GM23338 (cell line): Measurements from ENCODE around the gene NEMF. TPM values are rescaled to one million over a fixed set of nuclear protein-coding genes. Genes with fewer than 3 reads are reported as not detected.

ENCODE experiments used
- ATAC-seq: fragments of 200-7000 bp; cut with Tn5 transposase; 3 replicates; pipeline ENCODE4 v1.9.1; 2020
- DNase-seq: peaks from one replicate; pipeline ENCODE4 v3.0.0-alpha.2; 2015; ENCODE audit warnings: low spot score
- H2AFZ ChIP-seq: fragments of 200-600 bp; sonication (generic); 2 replicates; pipeline ENCODE4 v1.8.0; 2016; ENCODE audit warnings: antibody characterized with exemption, mild to moderate bottlenecking, moderate library complexity
- H3F3A ChIP-seq: fragments of 200-600 bp; sonication (generic); replicated peaks from 2 replicates; pipeline ENCODE4 v1.8.0; 2017; ENCODE audit warnings: antibody characterized with exemption, mixed run types, low read depth
- H3K27ac ChIP-seq: fragments of 200-600 bp; sonication (generic); 2 replicates; pipeline ENCODE4 v1.6.1; 2016; ENCODE audit warnings: low read depth
- H3K27me3 ChIP-seq: fragments of 200-600 bp; sonication (generic); 2 replicates; pipeline ENCODE4 v1.8.0; 2016; ENCODE audit warnings: mild to moderate bottlenecking, mixed run types, moderate library complexity; ENCODE audit not compliant: insufficient read depth
- H3K36me3 ChIP-seq: fragments of 200-600 bp; sonication (generic); 2 replicates; pipeline ENCODE4 v1.8.0; 2016; ENCODE audit warnings: mild to moderate bottlenecking; ENCODE audit not compliant: insufficient read depth
- H3K4me1 ChIP-seq: fragments of 200-600 bp; sonication (generic); 2 replicates; pipeline ENCODE4 v1.8.0; 2016; ENCODE audit warnings: mild to moderate bottlenecking, moderate library complexity; ENCODE audit not compliant: insufficient read depth
- H3K4me2 ChIP-seq: fragments of 200-600 bp; sonication (generic); 2 replicates; pipeline ENCODE4 v1.7.1; 2017; ENCODE audit warnings: mixed run types
- H3K4me3 ChIP-seq: fragments of 200-600 bp; sonication (generic); 2 replicates; pipeline ENCODE4 v1.6.1; 2016; ENCODE audit warnings: mixed run types
- H3K79me2 ChIP-seq: fragments of 200-600 bp; sonication (generic); replicated peaks from 2 replicates; pipeline ENCODE4 v1.8.0; 2017; ENCODE audit warnings: mild to moderate bottlenecking; ENCODE audit not compliant: insufficient read depth
- H3K9me2 ChIP-seq: fragments of 200-600 bp; sonication (generic); 2 replicates; pipeline ENCODE4 v1.8.0; 2017; ENCODE audit not compliant: insufficient read depth
- H4K20me1 ChIP-seq: fragments of 200-600 bp; sonication (generic); replicated peaks from 2 replicates; pipeline ENCODE4 v1.8.0; 2017; ENCODE audit warnings: mild to moderate bottlenecking; ENCODE audit not compliant: insufficient read depth
- H3K27ac Mint-ChIP-seq: 2 replicates; pipeline ENCODE4 v1.8.0; 2020; ENCODE audit warnings: inconsistent platforms, mild to moderate bottlenecking, moderate library complexity, mixed read lengths
- H3K27me3 Mint-ChIP-seq: 3 replicates; pipeline ENCODE4 v1.8.0; 2022; ENCODE audit warnings: low read depth, mild to moderate bottlenecking, moderate library complexity, mixed read lengths, inconsistent platforms; ENCODE audit not compliant: insufficient read depth, poor library complexity
- H3K36me3 Mint-ChIP-seq: 3 replicates; pipeline ENCODE4 v1.8.0; 2021; ENCODE audit warnings: low read depth, mild to moderate bottlenecking, inconsistent platforms, moderate library complexity, mixed read lengths
- H3K4me1 Mint-ChIP-seq: 3 replicates; pipeline ENCODE4 v1.8.0; 2020; ENCODE audit warnings: mild to moderate bottlenecking, inconsistent platforms, mixed read lengths
- H3K4me3 Mint-ChIP-seq: 3 replicates; pipeline ENCODE4 v1.8.0; 2021; ENCODE audit warnings: moderate library complexity, mild to moderate bottlenecking, inconsistent platforms, mixed read lengths
- H3K9me3 Mint-ChIP-seq: 3 replicates; pipeline ENCODE4 v1.8.0; 2020; ENCODE audit warnings: moderate library complexity, mild to moderate bottlenecking, inconsistent platforms, mixed read lengths
- CREB1 ChIP-seq: fragments of 250-450 bp; sonication (Bioruptor Pico); IDR thresholded peaks from 2 replicates; pipeline ENCODE4 v1.5.0; 2020; ENCODE audit warnings: low read depth, mild to moderate bottlenecking, moderate library complexity
- EZH2 ChIP-seq: fragments of 200-600 bp; sonication (generic); IDR thresholded peaks from one replicate; pipeline ENCODE4 v1.8.0; 2017; ENCODE audit warnings: antibody characterized with exemption, mild to moderate bottlenecking, low read depth; ENCODE audit not compliant: unreplicated experiment
- EZH2phosphoT487 ChIP-seq: fragments of 200-600 bp; sonication (generic); IDR thresholded peaks from one replicate; pipeline ENCODE4 v1.8.1; 2018; ENCODE audit warnings: antibody characterized with exemption; ENCODE audit not compliant: unreplicated experiment
- JUNB ChIP-seq: IDR thresholded peaks from one replicate; pipeline ENCODE4 v1.6.1; 2016; ENCODE audit warnings: antibody characterized with exemption; ENCODE audit not compliant: unreplicated experiment
- NANOG ChIP-seq: IDR thresholded peaks from 2 replicates; pipeline ENCODE4 v1.6.1; 2016; ENCODE audit warnings: antibody characterized with exemption, borderline replicate concordance
- POLR2AphosphoS5 ChIP-seq: IDR thresholded peaks from 2 replicates; pipeline ENCODE4 v1.6.1; 2016; ENCODE audit warnings: antibody characterized with exemption, low read depth
- STAT1 ChIP-seq: IDR thresholded peaks from one replicate; pipeline ENCODE4 v1.6.1; 2016; ENCODE audit warnings: antibody characterized with exemption; ENCODE audit not compliant: unreplicated experiment
- ZNF114 ChIP-seq: fragments of 250-450 bp; sonication (Bioruptor Pico); IDR thresholded peaks from 2 replicates; pipeline ENCODE4 v1.5.0; 2020; ENCODE audit warnings: mild to moderate bottlenecking, moderate library complexity
- ZNF331 ChIP-seq: fragments of 250-450 bp; sonication (Bioruptor Pico); IDR thresholded peaks from 2 replicates; pipeline ENCODE4 v1.5.0; 2020; ENCODE audit warnings: low read depth, mild to moderate bottlenecking, moderate library complexity
- polyA plus RNA-seq: library from polyadenylated mRNA; unstranded; fragments of >200 nt; fragmentation: Nextera tagmentation; extraction: Ambion mirVana; gene quantifications from 2 replicates; pipeline ENCODE4 v1.2.1, GENCODE V29; 2016
- total RNA-seq: library from RNA; depleted of rRNA; stranded (reverse); fragments of >200 nt; shearing (Covaris generic); gene quantifications from 2 replicates; pipeline ENCODE4 v1.2.3, GENCODE V29; 2014
- TF ChIP-seq, protein P1 (sequence below): fragments of 250-450 bp; sonication (Bioruptor Pico); IDR thresholded peaks from 2 replicates; pipeline ENCODE4 v1.5.0; 2020; ENCODE audit warnings: mild to moderate bottlenecking, moderate library complexity
- TF ChIP-seq, protein P2 (sequence below), 2 experiments: fragments of 200-600 bp in 1 of 2; sonication (generic) in 1 of 2; conservative IDR thresholded peaks; 2 replicates each; pipeline versions ENCODE4 v1.5.1 to v1.6.1; 2016 to 2017; ENCODE audit warnings: antibody characterized with exemption in 2 of 2, low read depth in 2 of 2, mild to moderate bottlenecking in 2 of 2, moderate library complexity in 1 of 2
- TF ChIP-seq, protein P3 (sequence below): IDR thresholded peaks from one replicate; pipeline ENCODE4 v1.6.1; 2018; ENCODE audit warnings: antibody characterized with exemption; ENCODE audit not compliant: unreplicated experiment
- TF ChIP-seq, protein P4 (sequence below): IDR thresholded peaks from 2 replicates; pipeline ENCODE4 v1.6.1; 2016; ENCODE audit warnings: antibody characterized with exemption

The NEMF gene
- total and polyA plus RNA-seq, 2 experiments from 2014 or later = 58.4 to 88.1 TPM

DNA sequence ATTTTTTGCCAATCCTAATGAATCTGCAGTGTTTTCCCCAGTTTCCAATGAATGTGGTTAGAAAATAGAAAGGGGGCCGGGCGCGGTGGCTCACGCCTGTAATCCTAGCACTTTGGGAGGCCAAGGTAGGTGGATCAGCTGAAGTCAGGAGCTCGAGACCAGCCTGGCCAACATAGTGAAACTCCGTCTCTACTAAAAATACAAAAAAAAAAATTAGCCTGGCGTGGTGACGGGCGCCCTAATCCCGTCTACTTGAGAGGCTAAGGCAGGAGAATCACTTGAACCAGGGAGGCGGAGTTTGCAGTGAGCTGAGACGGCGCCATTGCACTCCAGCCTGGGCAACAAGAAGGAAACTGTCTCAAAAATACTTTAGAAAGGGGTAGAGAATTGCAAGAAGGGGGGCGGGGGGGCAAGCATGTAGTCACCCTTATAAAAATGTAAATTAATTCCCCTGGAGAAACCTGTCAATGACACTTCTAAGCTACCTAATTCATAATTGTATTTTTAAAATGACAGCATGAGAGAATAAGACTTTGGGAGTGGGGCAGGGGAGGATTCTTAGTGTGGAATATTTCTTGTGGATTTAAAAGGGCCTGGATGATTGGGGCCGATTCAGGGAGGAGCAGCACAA, 82.9 kb downstream of the NEMF start:
- Histone ChIP-seq H3F3A (peaks cover 15% of the 10 kb centered on the region; the same call in 1 of the 2 replicates), H3K4me1 (peaks cover 17% of the 10 kb centered on the region), H3K4me3 (peak overlapping the region; percentile 99), H3K27ac (peak overlapping the region; percentile 99; the same call in 1 of the 2 replicates), H3K4me2 (peak overlapping the region; percentile 71), H3K9me2 (no peaks in the 10 kb centered on the region), H3K27me3 (no peaks in the 10 kb centered on the region), H4K20me1 (no peaks in the 10 kb centered on the region), H3K79me2 (peaks cover 33% of the 10 kb centered on the region), H2AFZ (no peak overlapping the region), H3K36me3 (peaks cover 3% of the 10 kb centered on the region; the same call in 1 of the 2 replicates)
- Mint-ChIP-seq H3K9me3 (no peaks in the 10 kb centered on the region; the same call in 2 of the 3 replicates), H3K36me3 (peaks cover 8% of the 10 kb centered on the region), H3K4me3 (peak overlapping the region; percentile 99), H3K4me1 (peaks cover 20% of the 10 kb centered on the region), H3K27me3 (peaks cover 5% of the 10 kb centered on the region), H3K27ac (peak overlapping the region; percentile 100; the same call in 1 of the 2 replicates)
- TF ChIP-seq EZH2 (no peak), JUNB (no peak), STAT1 (no peak), POLR2AphosphoS5 (no peak), NANOG (no peak), EZH2phosphoT487 (no peak), CREB1 (CRISPR knock-in tag) (no peak), ZNF331 (CRISPR knock-in tag) (no peak), ZNF114 (CRISPR knock-in tag) (no peak)
- TF ChIP-seq, protein P1, sequence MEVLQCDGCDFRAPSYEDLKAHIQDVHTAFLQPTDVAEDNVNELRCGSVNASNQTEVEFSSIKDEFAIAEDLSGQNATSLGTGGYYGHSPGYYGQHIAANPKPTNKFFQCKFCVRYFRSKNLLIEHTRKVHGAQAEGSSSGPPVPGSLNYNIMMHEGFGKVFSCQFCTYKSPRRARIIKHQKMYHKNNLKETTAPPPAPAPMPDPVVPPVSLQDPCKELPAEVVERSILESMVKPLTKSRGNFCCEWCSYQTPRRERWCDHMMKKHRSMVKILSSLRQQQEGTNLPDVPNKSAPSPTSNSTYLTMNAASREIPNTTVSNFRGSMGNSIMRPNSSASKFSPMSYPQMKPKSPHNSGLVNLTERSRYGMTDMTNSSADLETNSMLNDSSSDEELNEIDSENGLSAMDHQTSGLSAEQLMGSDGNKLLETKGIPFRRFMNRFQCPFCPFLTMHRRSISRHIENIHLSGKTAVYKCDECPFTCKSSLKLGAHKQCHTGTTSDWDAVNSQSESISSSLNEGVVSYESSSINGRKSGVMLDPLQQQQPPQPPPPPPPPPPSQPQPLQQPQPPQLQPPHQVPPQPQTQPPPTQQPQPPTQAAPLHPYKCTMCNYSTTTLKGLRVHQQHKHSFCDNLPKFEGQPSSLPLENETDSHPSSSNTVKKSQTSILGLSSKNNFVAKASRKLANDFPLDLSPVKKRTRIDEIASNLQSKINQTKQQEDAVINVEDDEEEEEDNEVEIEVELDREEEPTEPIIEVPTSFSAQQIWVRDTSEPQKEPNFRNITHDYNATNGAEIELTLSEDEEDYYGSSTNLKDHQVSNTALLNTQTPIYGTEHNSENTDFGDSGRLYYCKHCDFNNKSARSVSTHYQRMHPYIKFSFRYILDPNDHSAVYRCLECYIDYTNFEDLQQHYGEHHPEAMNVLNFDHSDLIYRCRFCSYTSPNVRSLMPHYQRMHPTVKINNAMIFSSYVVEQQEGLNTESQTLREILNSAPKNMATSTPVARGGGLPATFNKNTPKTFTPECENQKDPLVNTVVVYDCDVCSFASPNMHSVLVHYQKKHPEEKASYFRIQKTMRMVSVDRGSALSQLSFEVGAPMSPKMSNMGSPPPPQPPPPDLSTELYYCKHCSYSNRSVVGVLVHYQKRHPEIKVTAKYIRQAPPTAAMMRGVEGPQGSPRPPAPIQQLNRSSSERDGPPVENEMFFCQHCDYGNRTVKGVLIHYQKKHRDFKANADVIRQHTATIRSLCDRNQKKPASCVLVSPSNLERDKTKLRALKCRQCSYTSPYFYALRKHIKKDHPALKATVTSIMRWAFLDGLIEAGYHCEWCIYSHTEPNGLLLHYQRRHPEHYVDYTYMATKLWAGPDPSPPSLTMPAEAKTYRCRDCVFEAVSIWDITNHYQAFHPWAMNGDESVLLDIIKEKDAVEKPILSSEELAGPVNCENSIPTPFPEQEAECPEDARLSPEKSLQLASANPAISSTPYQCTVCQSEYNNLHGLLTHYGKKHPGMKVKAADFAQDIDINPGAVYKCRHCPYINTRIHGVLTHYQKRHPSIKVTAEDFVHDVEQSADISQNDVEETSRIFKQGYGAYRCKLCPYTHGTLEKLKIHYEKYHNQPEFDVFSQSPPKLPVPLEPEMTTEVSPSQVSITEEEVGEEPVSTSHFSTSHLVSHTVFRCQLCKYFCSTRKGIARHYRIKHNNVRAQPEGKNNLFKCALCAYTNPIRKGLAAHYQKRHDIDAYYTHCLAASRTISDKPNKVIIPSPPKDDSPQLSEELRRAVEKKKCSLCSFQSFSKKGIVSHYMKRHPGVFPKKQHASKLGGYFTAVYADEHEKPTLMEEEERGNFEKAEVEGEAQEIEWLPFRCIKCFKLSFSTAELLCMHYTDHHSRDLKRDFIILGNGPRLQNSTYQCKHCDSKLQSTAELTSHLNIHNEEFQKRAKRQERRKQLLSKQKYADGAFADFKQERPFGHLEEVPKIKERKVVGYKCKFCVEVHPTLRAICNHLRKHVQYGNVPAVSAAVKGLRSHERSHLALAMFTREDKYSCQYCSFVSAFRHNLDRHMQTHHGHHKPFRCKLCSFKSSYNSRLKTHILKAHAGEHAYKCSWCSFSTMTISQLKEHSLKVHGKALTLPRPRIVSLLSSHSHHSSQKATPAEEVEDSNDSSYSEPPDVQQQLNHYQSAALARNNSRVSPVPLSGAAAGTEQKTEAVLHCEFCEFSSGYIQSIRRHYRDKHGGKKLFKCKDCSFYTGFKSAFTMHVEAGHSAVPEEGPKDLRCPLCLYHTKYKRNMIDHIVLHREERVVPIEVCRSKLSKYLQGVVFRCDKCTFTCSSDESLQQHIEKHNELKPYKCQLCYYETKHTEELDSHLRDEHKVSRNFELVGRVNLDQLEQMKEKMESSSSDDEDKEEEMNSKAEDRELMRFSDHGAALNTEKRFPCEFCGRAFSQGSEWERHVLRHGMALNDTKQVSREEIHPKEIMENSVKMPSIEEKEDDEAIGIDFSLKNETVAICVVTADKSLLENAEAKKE (CRISPR knock-in tag) = no peak
- TF ChIP-seq, protein P2, sequence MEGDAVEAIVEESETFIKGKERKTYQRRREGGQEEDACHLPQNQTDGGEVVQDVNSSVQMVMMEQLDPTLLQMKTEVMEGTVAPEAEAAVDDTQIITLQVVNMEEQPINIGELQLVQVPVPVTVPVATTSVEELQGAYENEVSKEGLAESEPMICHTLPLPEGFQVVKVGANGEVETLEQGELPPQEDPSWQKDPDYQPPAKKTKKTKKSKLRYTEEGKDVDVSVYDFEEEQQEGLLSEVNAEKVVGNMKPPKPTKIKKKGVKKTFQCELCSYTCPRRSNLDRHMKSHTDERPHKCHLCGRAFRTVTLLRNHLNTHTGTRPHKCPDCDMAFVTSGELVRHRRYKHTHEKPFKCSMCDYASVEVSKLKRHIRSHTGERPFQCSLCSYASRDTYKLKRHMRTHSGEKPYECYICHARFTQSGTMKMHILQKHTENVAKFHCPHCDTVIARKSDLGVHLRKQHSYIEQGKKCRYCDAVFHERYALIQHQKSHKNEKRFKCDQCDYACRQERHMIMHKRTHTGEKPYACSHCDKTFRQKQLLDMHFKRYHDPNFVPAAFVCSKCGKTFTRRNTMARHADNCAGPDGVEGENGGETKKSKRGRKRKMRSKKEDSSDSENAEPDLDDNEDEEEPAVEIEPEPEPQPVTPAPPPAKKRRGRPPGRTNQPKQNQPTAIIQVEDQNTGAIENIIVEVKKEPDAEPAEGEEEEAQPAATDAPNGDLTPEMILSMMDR (conservative IDR thresholded peaks at IDR 0.05; ENCODE audit: low read depth in 2 of 2) = no peak
- TF ChIP-seq, protein P3, sequence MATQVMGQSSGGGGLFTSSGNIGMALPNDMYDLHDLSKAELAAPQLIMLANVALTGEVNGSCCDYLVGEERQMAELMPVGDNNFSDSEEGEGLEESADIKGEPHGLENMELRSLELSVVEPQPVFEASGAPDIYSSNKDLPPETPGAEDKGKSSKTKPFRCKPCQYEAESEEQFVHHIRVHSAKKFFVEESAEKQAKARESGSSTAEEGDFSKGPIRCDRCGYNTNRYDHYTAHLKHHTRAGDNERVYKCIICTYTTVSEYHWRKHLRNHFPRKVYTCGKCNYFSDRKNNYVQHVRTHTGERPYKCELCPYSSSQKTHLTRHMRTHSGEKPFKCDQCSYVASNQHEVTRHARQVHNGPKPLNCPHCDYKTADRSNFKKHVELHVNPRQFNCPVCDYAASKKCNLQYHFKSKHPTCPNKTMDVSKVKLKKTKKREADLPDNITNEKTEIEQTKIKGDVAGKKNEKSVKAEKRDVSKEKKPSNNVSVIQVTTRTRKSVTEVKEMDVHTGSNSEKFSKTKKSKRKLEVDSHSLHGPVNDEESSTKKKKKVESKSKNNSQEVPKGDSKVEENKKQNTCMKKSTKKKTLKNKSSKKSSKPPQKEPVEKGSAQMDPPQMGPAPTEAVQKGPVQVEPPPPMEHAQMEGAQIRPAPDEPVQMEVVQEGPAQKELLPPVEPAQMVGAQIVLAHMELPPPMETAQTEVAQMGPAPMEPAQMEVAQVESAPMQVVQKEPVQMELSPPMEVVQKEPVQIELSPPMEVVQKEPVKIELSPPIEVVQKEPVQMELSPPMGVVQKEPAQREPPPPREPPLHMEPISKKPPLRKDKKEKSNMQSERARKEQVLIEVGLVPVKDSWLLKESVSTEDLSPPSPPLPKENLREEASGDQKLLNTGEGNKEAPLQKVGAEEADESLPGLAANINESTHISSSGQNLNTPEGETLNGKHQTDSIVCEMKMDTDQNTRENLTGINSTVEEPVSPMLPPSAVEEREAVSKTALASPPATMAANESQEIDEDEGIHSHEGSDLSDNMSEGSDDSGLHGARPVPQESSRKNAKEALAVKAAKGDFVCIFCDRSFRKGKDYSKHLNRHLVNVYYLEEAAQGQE = no peak
- TF ChIP-seq, protein P4, sequence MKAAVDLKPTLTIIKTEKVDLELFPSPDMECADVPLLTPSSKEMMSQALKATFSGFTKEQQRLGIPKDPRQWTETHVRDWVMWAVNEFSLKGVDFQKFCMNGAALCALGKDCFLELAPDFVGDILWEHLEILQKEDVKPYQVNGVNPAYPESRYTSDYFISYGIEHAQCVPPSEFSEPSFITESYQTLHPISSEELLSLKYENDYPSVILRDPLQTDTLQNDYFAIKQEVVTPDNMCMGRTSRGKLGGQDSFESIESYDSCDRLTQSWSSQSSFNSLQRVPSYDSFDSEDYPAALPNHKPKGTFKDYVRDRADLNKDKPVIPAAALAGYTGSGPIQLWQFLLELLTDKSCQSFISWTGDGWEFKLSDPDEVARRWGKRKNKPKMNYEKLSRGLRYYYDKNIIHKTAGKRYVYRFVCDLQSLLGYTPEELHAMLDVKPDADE = no peak
- no peak for DNase-seq
- ATAC-seq = no peak
